ENCODE measurements around the gene DMXL2.

The DMXL2 gene

DNA sequence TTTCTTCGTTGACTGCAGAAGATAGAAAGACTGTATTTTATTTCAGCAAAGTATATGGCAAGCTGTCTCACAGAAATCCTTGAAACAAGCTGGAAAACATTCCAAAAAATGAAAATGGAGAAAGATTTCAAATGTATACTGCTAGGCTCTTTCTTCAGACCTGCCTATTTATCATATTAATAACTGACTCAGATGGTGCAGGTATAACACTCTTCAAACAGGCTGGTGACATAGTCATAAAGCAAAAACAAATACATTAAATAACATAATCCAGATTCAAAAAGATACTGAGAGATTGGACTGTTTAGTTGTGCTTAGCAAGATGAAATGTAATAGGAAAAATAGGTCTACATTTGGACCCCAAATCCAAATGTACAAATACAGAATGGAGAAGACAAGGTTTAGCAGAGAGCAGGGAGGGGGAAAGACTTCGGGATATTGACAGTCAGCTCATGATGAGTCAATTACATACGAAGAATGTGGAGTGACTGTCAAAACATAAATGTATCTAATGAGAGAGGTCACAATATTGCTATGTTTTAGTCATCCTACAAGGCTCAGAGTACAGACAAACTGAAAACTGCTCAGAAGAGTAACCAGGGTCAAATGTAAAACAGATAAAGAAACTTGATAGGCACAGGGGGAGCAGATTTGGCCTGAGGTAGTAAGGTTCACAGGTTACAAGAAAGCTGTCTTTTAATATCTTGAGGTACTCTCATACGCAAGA is 88.7 kb downstream of the DMXL2 start:
- TF ChIP-seq SIN3A (IDR thresholded peaks at IDR 0.05; ENCODE audit: borderline replicate concordance, insufficient read depth, low read length) (no peak), TAF1 (IDR thresholded peaks at IDR 0.05; ENCODE audit: borderline replicate concordance, insufficient read depth, low read length) (no peak)
- TF ChIP-seq, protein P1, sequence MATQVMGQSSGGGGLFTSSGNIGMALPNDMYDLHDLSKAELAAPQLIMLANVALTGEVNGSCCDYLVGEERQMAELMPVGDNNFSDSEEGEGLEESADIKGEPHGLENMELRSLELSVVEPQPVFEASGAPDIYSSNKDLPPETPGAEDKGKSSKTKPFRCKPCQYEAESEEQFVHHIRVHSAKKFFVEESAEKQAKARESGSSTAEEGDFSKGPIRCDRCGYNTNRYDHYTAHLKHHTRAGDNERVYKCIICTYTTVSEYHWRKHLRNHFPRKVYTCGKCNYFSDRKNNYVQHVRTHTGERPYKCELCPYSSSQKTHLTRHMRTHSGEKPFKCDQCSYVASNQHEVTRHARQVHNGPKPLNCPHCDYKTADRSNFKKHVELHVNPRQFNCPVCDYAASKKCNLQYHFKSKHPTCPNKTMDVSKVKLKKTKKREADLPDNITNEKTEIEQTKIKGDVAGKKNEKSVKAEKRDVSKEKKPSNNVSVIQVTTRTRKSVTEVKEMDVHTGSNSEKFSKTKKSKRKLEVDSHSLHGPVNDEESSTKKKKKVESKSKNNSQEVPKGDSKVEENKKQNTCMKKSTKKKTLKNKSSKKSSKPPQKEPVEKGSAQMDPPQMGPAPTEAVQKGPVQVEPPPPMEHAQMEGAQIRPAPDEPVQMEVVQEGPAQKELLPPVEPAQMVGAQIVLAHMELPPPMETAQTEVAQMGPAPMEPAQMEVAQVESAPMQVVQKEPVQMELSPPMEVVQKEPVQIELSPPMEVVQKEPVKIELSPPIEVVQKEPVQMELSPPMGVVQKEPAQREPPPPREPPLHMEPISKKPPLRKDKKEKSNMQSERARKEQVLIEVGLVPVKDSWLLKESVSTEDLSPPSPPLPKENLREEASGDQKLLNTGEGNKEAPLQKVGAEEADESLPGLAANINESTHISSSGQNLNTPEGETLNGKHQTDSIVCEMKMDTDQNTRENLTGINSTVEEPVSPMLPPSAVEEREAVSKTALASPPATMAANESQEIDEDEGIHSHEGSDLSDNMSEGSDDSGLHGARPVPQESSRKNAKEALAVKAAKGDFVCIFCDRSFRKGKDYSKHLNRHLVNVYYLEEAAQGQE (IDR thresholded peaks at IDR 0.05; ENCODE audit: insufficient read depth in 1 of 2, low read depth in 2 of 2, low read length in 2 of 2) = no peak

DNA sequence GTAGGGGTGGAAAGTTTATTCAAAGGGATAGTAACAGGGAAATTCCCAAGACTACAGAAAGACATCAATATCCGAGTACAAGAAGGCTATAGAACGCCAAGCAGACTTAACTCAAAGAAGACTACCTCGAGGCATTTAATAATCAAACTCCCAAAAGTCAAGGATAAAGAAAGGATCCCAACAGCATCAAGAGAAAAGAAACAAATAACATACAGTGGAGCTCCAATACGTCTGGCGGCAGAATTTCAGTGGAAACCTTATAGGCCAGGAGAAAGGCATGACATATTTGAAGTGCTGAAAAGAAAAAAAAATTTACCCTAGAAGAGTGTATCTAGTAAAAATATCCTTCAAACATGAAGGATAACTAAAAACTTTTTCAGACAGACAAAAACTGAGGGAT is 95.6 kb downstream of the DMXL2 start:
- TF ChIP-seq FOXP2 (optimal IDR thresholded peaks at IDR 0.05; ENCODE audit: borderline replicate concordance, extremely low read depth, extremely low read length, insufficient read depth) (no peak), POLR2AphosphoS5 (IDR thresholded peaks at IDR 0.05; ENCODE audit: low read depth, low read length) (no peak), SIN3A (IDR thresholded peaks at IDR 0.05; ENCODE audit: borderline replicate concordance, insufficient read depth, low read length) (no peak), TAF1 (IDR thresholded peaks at IDR 0.05; ENCODE audit: borderline replicate concordance, insufficient read depth, low read length) (no peak)
- TF ChIP-seq, protein P1 (IDR thresholded peaks at IDR 0.05; ENCODE audit: insufficient read depth in 1 of 2, low read depth in 2 of 2, low read length in 2 of 2) = no peak

DNA sequence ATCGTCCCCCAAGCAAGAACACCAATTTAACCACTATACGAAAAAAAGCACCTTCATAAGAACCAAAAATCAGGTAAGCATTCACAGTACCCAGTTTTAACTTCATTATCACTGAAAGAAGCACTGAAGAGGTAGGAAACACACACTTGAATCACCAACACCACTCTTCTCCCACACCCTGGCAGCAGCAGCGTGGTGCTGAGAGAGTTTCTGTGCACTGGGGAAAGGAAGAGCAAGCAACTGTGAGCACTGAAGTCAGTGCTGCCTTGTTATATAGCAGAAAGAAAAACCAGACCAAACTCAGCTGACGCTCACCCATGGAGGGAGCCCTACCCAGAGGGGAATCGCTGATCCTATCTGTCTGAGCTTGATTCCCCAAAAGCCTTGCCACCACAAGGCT is 98.2 kb downstream of the DMXL2 start:
- TF ChIP-seq, protein P1 (IDR thresholded peaks at IDR 0.05; ENCODE audit: insufficient read depth in 1 of 2, low read depth in 2 of 2, low read length in 2 of 2) = no peak
- TF ChIP-seq POLR2AphosphoS5 (IDR thresholded peaks at IDR 0.05; ENCODE audit: low read depth, low read length) = no peak
- TF ChIP-seq TAF1 (IDR thresholded peaks at IDR 0.05; ENCODE audit: borderline replicate concordance, insufficient read depth, low read length) = no peak
- TF ChIP-seq FOXP2 (optimal IDR thresholded peaks at IDR 0.05; ENCODE audit: borderline replicate concordance, extremely low read depth, extremely low read length, insufficient read depth) = no peak
- TF ChIP-seq SIN3A (IDR thresholded peaks at IDR 0.05; ENCODE audit: borderline replicate concordance, insufficient read depth, low read length) = no peak

DNA sequence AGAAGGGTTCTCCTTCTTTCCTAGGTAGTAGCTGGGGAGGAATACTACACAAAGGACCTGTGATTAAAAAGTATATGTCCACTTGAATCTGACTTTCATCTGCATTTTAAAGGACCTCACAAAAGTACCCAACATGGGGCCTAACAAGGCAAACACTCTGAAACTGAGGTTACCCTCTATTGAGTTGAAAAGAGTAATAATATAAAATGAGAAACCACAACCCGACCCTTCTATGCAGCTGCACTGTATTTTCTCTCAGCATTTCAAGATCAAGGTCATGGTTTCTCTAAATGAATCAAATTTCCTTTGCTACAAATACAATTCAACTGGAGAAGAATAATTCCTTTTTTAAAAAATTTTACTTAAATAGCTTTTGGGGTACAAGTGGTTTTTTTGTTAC is 106.3 kb downstream of the DMXL2 start:
- TF ChIP-seq POLR2AphosphoS5 (IDR thresholded peaks at IDR 0.05; ENCODE audit: low read depth, low read length) (no peak), FOXP2 (optimal IDR thresholded peaks at IDR 0.05; ENCODE audit: borderline replicate concordance, extremely low read depth, extremely low read length, insufficient read depth) (no peak), SIN3A (IDR thresholded peaks at IDR 0.05; ENCODE audit: borderline replicate concordance, insufficient read depth, low read length) (no peak), TAF1 (IDR thresholded peaks at IDR 0.05; ENCODE audit: borderline replicate concordance, insufficient read depth, low read length) (no peak)
- TF ChIP-seq, protein P1 (IDR thresholded peaks at IDR 0.05; ENCODE audit: insufficient read depth in 1 of 2, low read depth in 2 of 2, low read length in 2 of 2) = no peak
